HepG2 (cell line): ENCODE measurements around the gene SERTAD2. TPM values are rescaled to one million over a fixed set of nuclear protein-coding genes. Genes with fewer than 3 reads are reported as not detected.

Experiments
- CBFB ChIP-seq: sonication (generic); formaldehyde crosslinking; IDR thresholded peaks from 2 replicates; pipeline ENCODE4 v1.4.0; 2020; ENCODE audit warnings: missing genetic modification reagents
- CC2D1A ChIP-seq: sonication (generic); formaldehyde crosslinking; IDR thresholded peaks from 2 replicates; pipeline ENCODE4 v1.8.1; 2023; ENCODE audit warnings: mild to moderate bottlenecking, missing genetic modification reagents
- CERS6 ChIP-seq: sonication (generic); formaldehyde crosslinking; IDR thresholded peaks from 2 replicates; pipeline ENCODE4 v1.5.0; 2020; ENCODE audit warnings: missing genetic modification reagents
- HOXD1 ChIP-seq: sonication (generic); formaldehyde crosslinking; IDR thresholded peaks from 2 replicates; pipeline ENCODE4 v1.5.0; 2020; ENCODE audit warnings: missing genetic modification reagents
- KLF6 ChIP-seq: IDR thresholded peaks from 2 replicates; pipeline ENCODE4 v1.8.0; 2016; ENCODE audit warnings: missing biosample characterization, missing genetic modification reagents
- MAZ ChIP-seq, 2 experiments: sonication (generic) in 1 of 2; formaldehyde crosslinking in 1 of 2; IDR thresholded peaks; 2 replicates each; pipeline versions ENCODE4 v1.5.0 to v1.6.1; 2012 to 2020; ENCODE audit warnings: low read depth in 2 of 2, mild to moderate bottlenecking in 2 of 2, borderline replicate concordance in 1 of 2, improper control_type of control experiment in 1 of 2, low read length in 1 of 2, missing genetic modification reagents in 1 of 2, moderate library complexity in 1 of 2
- PREB ChIP-seq: sonication (generic); formaldehyde crosslinking; IDR thresholded peaks from 2 replicates; pipeline ENCODE4 v1.4.0; 2020; ENCODE audit warnings: missing genetic modification reagents
- RFXANK ChIP-seq: IDR thresholded peaks from 2 replicates; pipeline ENCODE4 v1.6.1; 2016
- SMAD1 ChIP-seq: sonication (generic); formaldehyde crosslinking; IDR thresholded peaks from 2 replicates; pipeline ENCODE4 v1.4.0; 2020; ENCODE audit warnings: missing genetic modification reagents, low read depth, mild to moderate bottlenecking, borderline replicate concordance
- TIGD3 ChIP-seq: sonication (generic); formaldehyde crosslinking; IDR thresholded peaks from 2 replicates; pipeline ENCODE4 v1.5.1; 2020; ENCODE audit warnings: mild to moderate bottlenecking, missing genetic modification reagents, borderline replicate concordance
- U2AF2 ChIP-seq: fragments of 200-400 bp; formaldehyde crosslinking; IDR thresholded peaks from 2 replicates; pipeline ENCODE4 v1.6.1; 2017; ENCODE audit warnings: low read depth, mild to moderate bottlenecking, low read length
- ZBTB7B ChIP-seq: sonication (generic); formaldehyde crosslinking; IDR thresholded peaks from 2 replicates; pipeline ENCODE4 v1.4.0; 2020; ENCODE audit warnings: missing genetic modification reagents
- ZFP41 ChIP-seq: sonication (generic); formaldehyde crosslinking; IDR thresholded peaks from 2 replicates; pipeline ENCODE4 v1.4.0; 2020; ENCODE audit warnings: mild to moderate bottlenecking, missing genetic modification reagents, borderline replicate concordance
- ZNF205 ChIP-seq: IDR thresholded peaks from 2 replicates; pipeline ENCODE4 v1.6.1; 2018; ENCODE audit warnings: missing biosample characterization, missing genetic modification reagents
- ZNF441 ChIP-seq: sonication (generic); formaldehyde crosslinking; IDR thresholded peaks from 2 replicates; pipeline ENCODE4 v1.7.0; 2021; ENCODE audit warnings: missing genetic modification reagents, borderline replicate concordance
- ZNF629 ChIP-seq: sonication (generic); formaldehyde crosslinking; conservative IDR thresholded peaks from 2 replicates; pipeline ENCODE4 v1.5.0; 2020; ENCODE audit warnings: missing genetic modification reagents
- ZNF646 ChIP-seq: sonication (generic); formaldehyde crosslinking; IDR thresholded peaks from 2 replicates; pipeline ENCODE4 v1.9.0; 2021; ENCODE audit warnings: mild to moderate bottlenecking, missing genetic modification reagents
- ZNF768 ChIP-seq: sonication (generic); formaldehyde crosslinking; IDR thresholded peaks from 2 replicates; pipeline ENCODE4 v1.4.0; 2020; ENCODE audit warnings: missing genetic modification reagents
- polyA plus RNA-seq, 8 experiments: library from polyadenylated mRNA; depleted of rRNA in 3 of 8; stranded (reverse) in 7 of 8; unstranded in 1 of 8; fragments of >200 nt; fragmentation: Illumina TruSeq in 4 of 8; extraction: Trizol in 4 of 8; gene quantifications; 2 replicates each; pipeline versions ENCODE4 v1.2.1 to v1.2.3, GENCODE V29; 2011 to 2016; ENCODE audit warnings: low read depth in 4 of 8, missing spikeins in 1 of 8, mixed read lengths in 1 of 8; ENCODE audit not compliant: insufficient read depth in 1 of 8
- total RNA-seq, 5 experiments: library from RNA; depleted of rRNA; stranded (reverse); fragments of >200 nt; fragmentation: Illumina TruSeq; extraction: Trizol; gene quantifications; 2 replicates each; pipeline ENCODE4 v1.2.3, GENCODE V29; 2016; ENCODE audit warnings: low read depth in 1 of 5

Gene SERTAD2
- total and polyA plus RNA-seq, 2 of the 13 experiments (the other 11 are each of a cell fraction or from before 2014, with no cell fraction given) = 6.7 to 22.6 TPM

GRCh38 chr2:64606479-64607363 is 47.0 kb downstream of the SERTAD2 start (continued):
- TF ChIP-seq ZNF646 (CRISPR knock-in tag) = no peak
- TF ChIP-seq PREB = no peak
- 0 out of 2 replicates have a peak, but pooled peaks have one; percentile 31 for TF ChIP-seq ZNF205 (CRISPR knock-in tag)
- TF ChIP-seq CERS6 (CRISPR knock-in tag) = no peak
- TF ChIP-seq ZFP41 (CRISPR knock-in tag) = no peak
- TF ChIP-seq ZNF768 (CRISPR knock-in tag) = no peak
- no peak for TF ChIP-seq U2AF2
- no peak for TF ChIP-seq ZNF441 (CRISPR knock-in tag)
- no peak for TF ChIP-seq TIGD3 (CRISPR knock-in tag)
- no peak for TF ChIP-seq MAZ (IDR thresholded peaks at IDR 0.05; ENCODE audit: borderline replicate concordance, low read depth, low read length)
- no peak for TF ChIP-seq MAZ (CRISPR knock-in tag; IDR thresholded peaks at IDR 0.05; ENCODE audit: low read depth)
- TF ChIP-seq ZNF629 (CRISPR knock-in tag) = no peak
- no peak for TF ChIP-seq CC2D1A (CRISPR knock-in tag)
- TF ChIP-seq ZBTB7B (CRISPR knock-in tag) = peak; percentile 43; the same call in 1 of the 2 replicates
- 0 out of 2 replicates have a peak, but pooled peaks have one; percentile 47 for TF ChIP-seq RFXANK (CRISPR knock-in tag)
- 0 out of 2 replicates have a peak, but pooled peaks have one; percentile 74 for TF ChIP-seq SMAD1 (CRISPR knock-in tag)
- no peak for TF ChIP-seq KLF6 (CRISPR knock-in tag)
- no peak; the same call in 1 of the 2 replicates for TF ChIP-seq CBFB
- no peak; the same call in 1 of the 2 replicates for TF ChIP-seq HOXD1 (CRISPR knock-in tag)
